ENCODE results near the gene KLHDC3. TPM values are rescaled to one million over a fixed set of nuclear protein-coding genes. Genes with fewer than 3 reads are reported as not detected.

The KLHDC3 gene, protein sequence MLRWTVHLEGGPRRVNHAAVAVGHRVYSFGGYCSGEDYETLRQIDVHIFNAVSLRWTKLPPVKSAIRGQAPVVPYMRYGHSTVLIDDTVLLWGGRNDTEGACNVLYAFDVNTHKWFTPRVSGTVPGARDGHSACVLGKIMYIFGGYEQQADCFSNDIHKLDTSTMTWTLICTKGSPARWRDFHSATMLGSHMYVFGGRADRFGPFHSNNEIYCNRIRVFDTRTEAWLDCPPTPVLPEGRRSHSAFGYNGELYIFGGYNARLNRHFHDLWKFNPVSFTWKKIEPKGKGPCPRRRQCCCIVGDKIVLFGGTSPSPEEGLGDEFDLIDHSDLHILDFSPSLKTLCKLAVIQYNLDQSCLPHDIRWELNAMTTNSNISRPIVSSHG
- total RNA-seq, result 10 to 100 TPM; 39.1 to 77.3 (median 64.0) TPM

DNA sequence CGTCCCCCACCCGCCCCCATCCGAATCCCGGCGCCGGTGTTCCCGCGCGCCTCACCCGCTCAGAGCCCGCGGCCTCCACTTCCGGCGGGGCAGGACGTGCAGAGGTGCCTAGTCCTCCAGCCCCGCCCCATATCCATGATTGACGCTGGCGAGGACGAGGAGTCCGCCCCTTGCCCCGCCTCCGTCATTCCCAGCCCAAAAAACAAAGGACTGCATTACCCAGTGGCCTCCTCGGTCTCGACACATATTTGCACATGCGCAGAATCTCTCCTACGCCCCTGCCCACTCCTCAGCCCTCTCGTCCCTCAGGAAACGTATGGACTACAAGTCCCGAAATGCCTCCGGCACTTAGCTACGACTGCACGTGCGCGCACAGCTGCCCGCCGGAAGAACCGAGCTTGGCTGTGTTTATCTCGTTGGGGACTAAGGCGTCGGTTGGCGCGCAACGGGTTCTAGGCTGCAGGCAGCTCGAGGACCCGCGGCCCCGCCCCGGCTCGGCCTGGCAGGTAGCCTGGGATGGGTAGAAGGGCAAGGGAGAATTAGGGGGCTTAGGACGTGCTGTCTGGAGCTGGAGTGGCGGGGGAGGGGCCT, at the start of gene KLHDC3, which contains the start of gene MEA1:
Gene KLHDC3 (plus strand): TSS at position 407 of the 591 bp plus-strand sequence. CDS start 2,944 bp downstream, outside the sequence.
Gene MEA1 (minus strand): TSS at position 104 of the 591 bp plus-strand sequence. CDS start 133 bp downstream, outside the sequence.
- TF ChIP-seq, protein P1, sequence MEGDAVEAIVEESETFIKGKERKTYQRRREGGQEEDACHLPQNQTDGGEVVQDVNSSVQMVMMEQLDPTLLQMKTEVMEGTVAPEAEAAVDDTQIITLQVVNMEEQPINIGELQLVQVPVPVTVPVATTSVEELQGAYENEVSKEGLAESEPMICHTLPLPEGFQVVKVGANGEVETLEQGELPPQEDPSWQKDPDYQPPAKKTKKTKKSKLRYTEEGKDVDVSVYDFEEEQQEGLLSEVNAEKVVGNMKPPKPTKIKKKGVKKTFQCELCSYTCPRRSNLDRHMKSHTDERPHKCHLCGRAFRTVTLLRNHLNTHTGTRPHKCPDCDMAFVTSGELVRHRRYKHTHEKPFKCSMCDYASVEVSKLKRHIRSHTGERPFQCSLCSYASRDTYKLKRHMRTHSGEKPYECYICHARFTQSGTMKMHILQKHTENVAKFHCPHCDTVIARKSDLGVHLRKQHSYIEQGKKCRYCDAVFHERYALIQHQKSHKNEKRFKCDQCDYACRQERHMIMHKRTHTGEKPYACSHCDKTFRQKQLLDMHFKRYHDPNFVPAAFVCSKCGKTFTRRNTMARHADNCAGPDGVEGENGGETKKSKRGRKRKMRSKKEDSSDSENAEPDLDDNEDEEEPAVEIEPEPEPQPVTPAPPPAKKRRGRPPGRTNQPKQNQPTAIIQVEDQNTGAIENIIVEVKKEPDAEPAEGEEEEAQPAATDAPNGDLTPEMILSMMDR (IDR thresholded peaks at IDR 0.05; ENCODE audit: low read depth), result no peak

DNA sequence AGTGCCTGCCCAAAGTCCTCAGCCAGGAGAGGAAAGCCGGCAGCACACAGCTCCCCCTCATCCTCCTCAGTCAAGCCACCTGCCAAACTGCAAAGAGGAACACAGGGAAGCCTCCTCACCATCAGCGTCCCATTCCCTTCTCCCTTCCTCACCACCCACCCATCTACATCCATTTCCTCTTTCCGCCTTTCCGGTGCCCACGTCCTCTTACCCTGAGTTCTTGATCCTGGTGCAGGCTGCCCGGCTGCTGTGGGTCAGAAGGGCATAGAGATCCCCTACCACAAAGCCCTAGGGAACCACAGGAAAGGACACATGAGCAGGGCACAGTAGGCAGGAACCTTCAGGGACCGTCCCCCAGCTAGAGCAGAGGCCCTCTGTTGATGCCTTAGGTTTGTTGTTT, 47.5 kb upstream of the KLHDC3 start:
- TF ChIP-seq, protein P1 (IDR thresholded peaks at IDR 0.05; ENCODE audit: low read depth), result no peak

DNA sequence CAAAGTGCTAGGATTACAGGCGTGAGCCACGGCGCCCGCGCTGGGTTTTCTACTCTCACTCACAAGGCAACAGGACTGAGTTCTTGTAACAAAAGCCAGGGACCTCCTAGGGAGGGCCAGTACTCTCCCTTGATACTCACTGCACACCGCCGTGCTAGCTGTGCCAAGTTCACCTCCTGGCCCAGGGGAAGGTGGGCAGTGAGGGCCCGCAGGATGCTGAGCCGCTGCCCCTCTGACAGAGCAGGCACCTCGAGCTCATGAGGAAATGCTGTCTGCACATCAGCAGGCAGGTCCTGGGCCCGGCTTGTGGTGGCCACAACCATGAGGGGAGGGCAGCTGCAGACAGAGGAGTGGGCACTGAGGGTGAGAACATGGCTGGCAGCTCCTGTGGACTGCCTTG, 46.8 kb upstream of the KLHDC3 start:
- TF ChIP-seq, protein P1 (IDR thresholded peaks at IDR 0.05; ENCODE audit: low read depth), result no peak

DNA sequence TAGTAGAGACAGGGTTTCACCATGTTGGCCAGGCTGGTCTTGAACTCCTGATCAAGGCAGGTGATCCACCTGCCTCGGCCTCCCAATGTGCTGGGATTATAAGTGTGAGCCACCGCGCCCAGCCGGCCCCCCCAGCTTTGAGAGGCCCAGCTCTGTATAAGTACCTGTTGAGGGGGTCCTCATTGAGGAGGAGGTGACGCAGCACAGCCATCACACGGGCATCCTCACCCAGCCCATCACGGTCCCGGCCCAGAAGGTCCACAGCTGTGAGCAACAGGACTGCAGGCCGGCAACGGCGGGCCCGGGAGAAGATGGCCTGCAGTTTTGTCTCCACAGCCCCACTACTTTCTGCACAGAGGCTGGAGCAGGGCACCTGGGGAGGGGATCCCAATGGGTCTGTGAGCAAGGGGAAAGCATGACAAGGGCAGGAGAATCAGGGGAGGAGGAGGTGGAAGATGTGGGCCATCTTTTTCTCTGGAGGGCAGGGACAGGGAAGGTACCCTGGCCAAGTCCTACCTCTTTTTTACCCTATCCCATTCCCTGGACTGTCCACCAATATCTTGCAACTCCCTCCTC, 45.8 kb upstream of the KLHDC3 start:
- TF ChIP-seq, protein P1 (IDR thresholded peaks at IDR 0.05; ENCODE audit: low read depth), result no peak

DNA sequence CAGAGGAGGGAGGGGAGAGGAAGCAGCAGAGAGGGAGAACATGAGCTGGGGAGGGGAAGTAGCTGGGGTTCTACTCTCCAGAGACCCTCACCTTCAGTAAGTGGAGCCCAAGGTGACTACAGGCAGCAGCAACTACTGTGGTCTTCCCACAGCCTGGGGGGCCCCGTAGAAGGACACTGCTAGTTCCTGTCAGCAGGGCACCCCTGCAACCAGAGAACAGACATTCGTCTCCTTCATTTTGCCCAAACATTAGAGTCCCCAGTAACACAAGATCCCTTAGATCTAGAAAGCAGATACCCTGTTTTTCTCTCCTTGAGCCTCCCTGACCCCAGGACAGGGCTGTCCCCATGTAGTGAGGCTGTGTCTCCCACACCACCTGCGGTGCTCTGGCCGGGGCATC, 45.3 kb upstream of the KLHDC3 start:
- TF ChIP-seq, protein P1 (IDR thresholded peaks at IDR 0.05; ENCODE audit: low read depth), result no peak

DNA sequence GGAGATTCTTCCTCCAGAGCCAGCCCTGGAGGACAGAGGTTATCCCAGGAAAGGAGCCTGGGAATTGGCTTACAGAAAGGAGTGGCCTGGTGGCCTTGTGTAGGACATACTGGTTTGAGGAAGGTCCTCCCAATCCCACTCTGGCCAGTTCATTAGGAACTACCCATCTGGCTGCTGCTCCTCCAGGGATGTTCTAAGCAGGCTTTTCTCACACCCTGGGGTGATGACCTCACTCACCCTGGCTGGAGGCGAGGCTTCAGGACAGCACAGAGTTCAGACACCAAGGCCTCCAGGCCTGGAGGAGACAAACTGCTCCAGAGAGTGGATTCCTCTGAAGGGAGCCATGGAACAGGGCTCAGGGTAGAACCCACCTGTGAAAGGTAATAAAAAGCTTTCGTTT, 44.6 kb upstream of the KLHDC3 start:
- TF ChIP-seq, protein P1 (IDR thresholded peaks at IDR 0.05; ENCODE audit: low read depth), result no peak

DNA sequence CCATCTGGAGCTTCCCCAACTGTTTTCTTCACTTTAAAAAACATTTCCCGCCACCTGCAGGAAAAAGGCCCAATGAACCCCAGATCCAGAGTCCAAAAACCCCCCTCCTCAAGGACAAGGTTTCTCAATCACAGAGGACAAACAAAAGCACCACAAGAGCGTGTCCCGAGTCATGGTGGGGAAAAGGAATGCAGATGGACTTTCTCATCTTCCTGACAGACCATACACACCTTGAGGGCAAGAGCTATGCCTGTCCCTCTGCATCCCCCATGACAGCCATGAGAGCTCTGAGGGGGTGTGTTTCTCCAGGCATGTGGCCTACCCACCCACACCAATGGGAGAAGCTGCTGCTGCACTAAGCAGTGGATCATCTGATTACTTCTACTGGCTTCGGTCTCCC, 44.1 kb upstream of the KLHDC3 start:
- TF ChIP-seq, protein P1 (IDR thresholded peaks at IDR 0.05; ENCODE audit: low read depth), result no peak

Measured in subcutaneous adipose tissue (tissue), 4 donors.